GM18951 (cell line): ENCODE results near the gene DBNDD1.

Source experiments
- POLR2A ChIP-seq: IDR thresholded peaks from 4 replicates; pipeline ENCODE4 v1.6.1; 2011; ENCODE audit warnings: mild to moderate bottlenecking; ENCODE audit not compliant: insufficient read length, insufficient read depth; ENCODE audit errors: extremely low read depth
- in situ Hi-C: fragments of 300-500 bp; cut with MboI; formaldehyde crosslinking; loops from one replicate; pipeline ENCODE4 v1.12.0; 2022; ENCODE audit warnings: low sequenced_read_pairs, mixed read lengths, inconsistent platforms; ENCODE audit not compliant: unreplicated experiment

The DBNDD1 gene

GRCh38 chr16:90046122-90046970 lies 27.1 kb upstream of the DBNDD1 start:
- in situ Hi-C loops: no loop called here
- no peak for TF ChIP-seq POLR2A

GRCh38 chr16:90044111-90044551 lies 24.9 kb upstream of the DBNDD1 start:
- in situ Hi-C loops: no loop called here
- no peak for TF ChIP-seq POLR2A

- no peak for TF ChIP-seq POLR2A
- in situ Hi-C loops: no loop called here
These were observed 24.3 kb upstream of the DBNDD1 start for GRCh38 chr16:90043526-90043925.

- no peak for TF ChIP-seq POLR2A
- in situ Hi-C loops: no loop called here
These were observed 23.8 kb upstream of the DBNDD1 start for GRCh38 chr16:90042946-90043514.

GRCh38 chr16:90041896-90042473 lies 22.7 kb upstream of the DBNDD1 start:
- in situ Hi-C loops: no loop called here
- no peak for TF ChIP-seq POLR2A

- in situ Hi-C loops: no loop called here
- no peak for TF ChIP-seq POLR2A
These were observed 21.1 kb upstream of the DBNDD1 start for GRCh38 chr16:90040152-90041023.

GRCh38 chr16:90037276-90037675 lies 18.0 kb upstream of the DBNDD1 start:
- TF ChIP-seq POLR2A: no peak

GRCh38 chr16:90035902-90036301 lies 16.6 kb upstream of the DBNDD1 start:
- no peak for TF ChIP-seq POLR2A
- in situ Hi-C loops: no loop called here

More at GRCh38 chr16:90037276-90037675, 18.0 kb upstream of the DBNDD1 start:
- in situ Hi-C loops: no loop called here

GRCh38 chr16:90034504-90034903 lies 15.2 kb upstream of the DBNDD1 start:
- no peak for TF ChIP-seq POLR2A
- in situ Hi-C loops: no loop called here

- in situ Hi-C loops: no loop called here
- no peak for TF ChIP-seq POLR2A
These were observed 14.1 kb upstream of the DBNDD1 start for GRCh38 chr16:90033387-90033786.

GRCh38 chr16:90032674-90033331 lies 13.5 kb upstream of the DBNDD1 start:
- in situ Hi-C loops: no loop called here

GRCh38 chr16:90031931-90032673 lies 12.8 kb upstream of the DBNDD1 start:
- no peak for TF ChIP-seq POLR2A
- in situ Hi-C loops: no loop called here

More at GRCh38 chr16:90032674-90033331, 13.5 kb upstream of the DBNDD1 start:
- TF ChIP-seq POLR2A: no peak
